Activated CD4-positive, CD25-positive, alpha-beta regulatory T cell treated with anti-CD3 and anti-CD28 coated beads, Interleukin-2, amount 50 U/mL, for 72 hours (primary cell): ENCODE results near the gene AKAP6.

ENCODE experiments used
- DNase-seq: peaks from one replicate; pipeline ENCODE4 v3.0.0; 2021

The AKAP6 gene

GRCh38 chr14:32682214-32682613 is 353.1 kb downstream of the AKAP6 start:
- no peak for DNase-seq

- no peak for DNase-seq
These were observed 354.6 kb downstream of the AKAP6 start for GRCh38 chr14:32683679-32684078.

- no peak for DNase-seq
These were observed 359.8 kb downstream of the AKAP6 start for GRCh38 chr14:32688941-32689340.

- DNase-seq: no peak
These were observed 363.3 kb downstream of the AKAP6 start for GRCh38 chr14:32692441-32692840.

GRCh38 chr14:32693114-32693513 is 364.0 kb downstream of the AKAP6 start:
- DNase-seq: no peak

- no peak for DNase-seq
These were observed 365.8 kb downstream of the AKAP6 start for GRCh38 chr14:32694795-32695449.

GRCh38 chr14:32696325-32697091 is 367.4 kb downstream of the AKAP6 start:
- no peak for DNase-seq

- DNase-seq: no peak
These were observed 368.0 kb downstream of the AKAP6 start for GRCh38 chr14:32697114-32697513.

GRCh38 chr14:32697704-32698103 is 368.6 kb downstream of the AKAP6 start:
- DNase-seq: no peak

- DNase-seq: no peak
These were observed 369.7 kb downstream of the AKAP6 start for GRCh38 chr14:32698831-32699230.

- DNase-seq: no peak
These were observed 372.4 kb downstream of the AKAP6 start for GRCh38 chr14:32701475-32701874.

GRCh38 chr14:32702088-32702487 is 373.0 kb downstream of the AKAP6 start:
- DNase-seq: no peak

GRCh38 chr14:32702562-32702961 is 373.5 kb downstream of the AKAP6 start:
- DNase-seq: peak; percentile 39

GRCh38 chr14:32703183-32703621 is 374.1 kb downstream of the AKAP6 start:
- DNase-seq: no peak

GRCh38 chr14:32706721-32707519 is 377.8 kb downstream of the AKAP6 start:
- no peak for DNase-seq

- no peak for DNase-seq
These were observed 378.8 kb downstream of the AKAP6 start for GRCh38 chr14:32707742-32708500.

GRCh38 chr14:32709027-32709426 is 379.9 kb downstream of the AKAP6 start:
- DNase-seq: no peak

GRCh38 chr14:32710231-32710671 is 381.2 kb downstream of the AKAP6 start:
- no peak for DNase-seq

- DNase-seq: no peak
These were observed 381.9 kb downstream of the AKAP6 start for GRCh38 chr14:32710731-32711680.

GRCh38 chr14:32713856-32714255 is 384.8 kb downstream of the AKAP6 start:
- no peak for DNase-seq

GRCh38 chr14:32719601-32720000 is 390.5 kb downstream of the AKAP6 start:
- no peak for DNase-seq

GRCh38 chr14:32720927-32721326 is 391.8 kb downstream of the AKAP6 start:
- DNase-seq: no peak
